RCC 7860 (cell line): ENCODE results near the gene TFB1M.
"Not testable (repeated sequence)": the region's sequence is repeated elsewhere in the genome, so short reads cannot be mapped to it uniquely, and the experiment has no call there.

ENCODE experiments used
- DNase-seq: peaks from one replicate; pipeline ENCODE4 v3.0.0-alpha.2; 2015; ENCODE audit warnings: low spot score
- FAIRE-seq: peaks from 2 replicates; lab custom pipeline; 2012; peaks lifted over from hg19 to GRCh38; lab: Jason Lieb, UNC

Gene TFB1M

GRCh38 chr6:155244434-155244833, 69.8 kb downstream of the TFB1M start:
- DNase-seq: no peak
- FAIRE-seq: no peak

GRCh38 chr6:155241966-155242365, 72.3 kb downstream of the TFB1M start:
- no peak for DNase-seq

DNA sequence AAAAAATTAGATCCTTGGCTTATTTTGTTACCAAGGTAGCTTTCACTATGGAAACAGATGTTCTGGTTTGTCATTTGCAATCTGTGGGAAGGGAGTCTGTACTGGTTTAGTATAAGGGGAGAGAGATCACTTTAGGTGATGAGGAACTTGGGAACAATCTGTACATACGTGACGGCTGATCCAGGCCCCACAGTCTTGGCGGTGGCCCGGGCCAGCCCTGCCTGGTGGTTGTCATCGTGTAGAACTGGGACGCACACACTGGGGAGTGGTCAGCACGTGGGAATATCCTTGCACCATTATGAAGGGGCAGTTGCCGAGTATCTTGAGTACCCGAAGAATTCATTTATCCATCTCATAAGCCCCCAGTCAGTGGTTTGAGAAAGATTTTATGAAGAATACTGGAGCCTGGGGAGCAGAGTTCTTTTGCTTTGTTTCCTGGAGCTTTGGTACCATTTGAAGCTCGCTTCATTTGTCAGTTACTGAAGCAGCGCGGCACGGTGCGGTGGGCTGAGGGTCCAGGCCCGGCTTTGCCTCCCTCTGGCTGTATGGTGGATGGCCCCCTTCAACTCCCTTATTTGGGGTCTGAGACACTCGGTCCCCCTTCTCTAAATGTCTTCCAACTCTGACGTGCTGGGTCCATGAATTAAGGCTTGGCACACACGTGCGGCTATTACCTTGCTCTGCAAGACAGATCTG, 73.2 kb downstream of the TFB1M start:
- DNase-seq (no peak), FAIRE-seq (no peak)

More at GRCh38 chr6:155241966-155242365, 72.3 kb downstream of the TFB1M start:
- FAIRE-seq: no peak

GRCh38 chr6:155237613-155238012, 76.7 kb downstream of the TFB1M start:
- FAIRE-seq (no peak), DNase-seq (no peak)

- FAIRE-seq (no peak), DNase-seq (no peak)
These were observed 79.2 kb downstream of the TFB1M start for GRCh38 chr6:155235087-155235486.

DNA sequence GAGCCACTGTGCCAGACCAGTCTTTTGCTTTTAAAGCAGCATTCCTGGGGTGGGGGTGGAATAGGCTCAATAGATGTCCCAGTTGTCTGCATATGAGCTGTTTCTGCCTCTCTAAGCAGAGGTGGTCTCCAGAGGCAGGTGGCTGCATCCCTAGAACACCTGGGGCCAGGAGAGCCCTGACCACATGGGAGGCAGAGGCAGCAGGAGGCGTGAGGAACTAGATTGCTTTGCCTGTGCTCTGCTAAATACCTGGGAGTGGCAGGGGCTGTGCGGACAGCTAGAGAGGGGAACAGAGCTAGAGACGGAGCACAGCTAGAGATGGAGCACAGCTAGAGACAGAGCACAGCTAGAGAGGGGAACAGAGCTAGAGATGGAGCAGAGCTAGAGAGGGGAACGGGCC, 79.6 kb downstream of the TFB1M start:
- no peak for DNase-seq
- FAIRE-seq: no peak

DNA sequence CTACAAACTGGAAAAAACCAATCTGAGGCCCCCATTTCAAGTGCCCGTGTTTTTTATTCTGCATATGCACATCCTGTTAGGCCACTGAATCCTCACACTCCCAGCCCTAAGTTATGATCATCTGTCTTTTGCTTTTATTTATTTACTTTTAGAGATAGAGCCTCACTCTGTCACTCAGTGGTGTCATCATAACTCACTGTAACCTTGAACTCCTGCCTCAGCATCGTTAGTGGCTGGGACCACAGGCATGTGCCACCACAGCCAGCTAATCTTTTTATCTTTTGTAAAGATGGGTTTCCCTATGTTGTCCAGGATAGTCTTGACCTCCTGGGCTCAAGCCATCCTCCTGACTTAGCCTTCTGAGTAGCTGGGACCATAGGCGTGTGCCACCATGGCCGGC, 80.1 kb downstream of the TFB1M start:
- no peak for FAIRE-seq
- no peak for DNase-seq

DNA sequence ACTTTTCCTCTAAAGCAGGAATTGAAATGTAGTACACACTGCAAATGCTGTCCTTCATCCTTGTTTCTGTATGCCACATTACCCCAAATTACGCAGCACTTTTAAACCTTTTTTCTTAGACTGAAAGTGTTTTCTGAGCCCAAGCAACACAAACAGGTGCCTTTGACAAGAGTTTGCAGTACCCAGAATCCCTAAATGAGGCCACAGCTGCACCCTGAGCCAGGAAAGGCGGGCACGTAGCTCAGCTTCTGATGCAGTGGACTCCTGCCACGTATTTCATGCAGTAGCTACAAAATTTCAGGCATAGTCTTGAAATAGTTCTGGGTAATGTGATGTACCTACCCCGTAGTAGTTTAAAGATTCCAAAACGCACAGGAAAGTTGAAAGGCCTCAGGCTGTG, 81.4 kb downstream of the TFB1M start:
- no peak for FAIRE-seq
- DNase-seq: no peak

DNA sequence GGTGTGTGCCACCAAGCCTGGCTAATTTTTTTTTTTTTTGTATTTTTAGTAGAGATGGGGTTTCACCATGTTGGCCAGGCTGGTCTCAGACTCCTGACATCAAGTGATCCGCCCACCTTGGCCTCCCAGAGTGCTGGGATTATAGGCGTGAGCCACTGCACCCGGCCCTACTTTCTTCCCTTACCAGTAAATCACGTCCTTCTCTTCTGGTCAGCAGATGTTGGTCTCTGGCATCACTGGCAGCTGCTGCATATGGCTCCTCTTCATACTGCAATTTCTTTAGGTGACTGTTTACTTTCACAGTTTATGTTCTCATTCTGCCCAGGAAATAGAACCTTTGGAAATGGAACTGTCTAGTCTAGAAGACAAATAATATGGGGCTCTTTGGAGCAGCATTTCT, 83.3 kb downstream of the TFB1M start:
- DNase-seq, FAIRE-seq: not testable (repeated sequence)

DNA sequence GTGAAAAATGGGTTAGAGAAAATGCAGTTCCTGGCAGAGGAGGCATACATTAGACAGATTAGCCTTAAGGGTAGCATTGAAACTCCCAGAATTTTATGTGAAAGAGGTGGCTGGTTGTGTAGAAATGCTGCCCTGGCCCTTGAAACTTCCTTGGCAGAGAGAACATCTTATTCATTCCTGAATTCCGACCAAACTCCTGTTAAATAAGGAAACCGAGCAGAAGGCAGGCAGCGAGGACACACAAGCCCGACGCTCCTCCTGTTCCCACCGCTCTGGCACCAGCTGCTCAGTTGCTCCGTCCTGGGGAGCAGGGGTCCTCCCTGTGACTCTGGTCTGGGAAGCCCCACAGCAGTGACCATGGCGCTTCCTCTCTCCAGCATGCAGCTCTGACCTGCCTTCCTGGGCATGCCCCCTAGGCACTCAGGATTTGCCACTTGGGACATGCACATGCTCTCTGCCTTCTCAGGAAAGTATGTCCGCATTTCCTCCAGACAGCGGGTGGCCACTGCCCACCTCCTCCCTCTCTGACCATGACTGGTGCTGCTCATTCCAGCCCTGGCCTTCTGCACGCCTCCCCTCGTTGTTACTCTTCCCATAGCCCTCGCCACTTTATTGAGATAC, 85.6 kb downstream of the TFB1M start:
- FAIRE-seq: no peak
- no peak for DNase-seq

- DNase-seq (no peak), FAIRE-seq (no peak)
These were observed 87.2 kb downstream of the TFB1M start for GRCh38 chr6:155227046-155227445.

DNA sequence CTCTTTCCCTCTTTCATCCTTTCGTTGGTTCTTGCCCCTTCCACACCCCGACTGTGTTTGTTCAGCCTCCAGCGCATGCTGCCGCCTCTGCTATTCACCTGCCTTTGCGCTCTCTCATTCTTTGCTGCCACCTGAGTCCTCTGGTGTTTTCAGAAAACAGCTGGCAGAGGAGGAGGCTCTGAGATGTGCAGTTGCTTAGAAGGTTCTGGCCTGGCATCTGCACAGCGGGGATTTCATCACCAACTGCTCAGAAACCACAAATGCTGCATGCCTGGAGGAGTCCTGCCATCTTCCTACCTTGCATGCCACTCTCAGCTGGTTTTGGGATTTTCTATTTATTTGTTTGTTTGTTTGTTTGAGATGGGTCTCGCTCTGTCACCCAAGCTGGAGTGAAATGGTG, 89.7 kb downstream of the TFB1M start:
- FAIRE-seq (no peak), DNase-seq (no peak)

GRCh38 chr6:155223646-155224451, 90.4 kb downstream of the TFB1M start:
- FAIRE-seq (peak; percentile 85), DNase-seq (peak; percentile 82)

DNA sequence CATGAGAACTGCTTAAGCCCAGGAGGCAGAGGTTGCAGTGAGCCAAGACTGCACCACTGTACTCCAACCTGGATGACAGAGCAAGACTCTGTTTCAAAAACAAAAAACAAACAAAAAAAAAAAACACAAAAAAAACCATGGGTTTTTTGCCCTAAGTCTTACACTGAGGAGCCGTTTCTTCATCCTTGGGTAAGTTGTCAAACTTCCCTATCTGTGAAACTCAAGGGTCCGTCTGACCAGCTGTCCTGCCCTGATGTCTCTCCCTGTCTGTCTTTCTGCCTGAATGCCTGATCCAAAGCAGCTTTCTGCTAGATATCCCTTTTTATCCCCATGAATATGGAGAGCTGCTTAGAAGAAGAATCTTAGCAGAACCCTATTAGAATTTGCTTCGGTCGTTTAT, 91.8 kb downstream of the TFB1M start:
- FAIRE-seq (no peak), DNase-seq (no peak)

GRCh38 chr6:155221086-155221485, 93.2 kb downstream of the TFB1M start:
- FAIRE-seq: no peak
- DNase-seq: no peak

DNA sequence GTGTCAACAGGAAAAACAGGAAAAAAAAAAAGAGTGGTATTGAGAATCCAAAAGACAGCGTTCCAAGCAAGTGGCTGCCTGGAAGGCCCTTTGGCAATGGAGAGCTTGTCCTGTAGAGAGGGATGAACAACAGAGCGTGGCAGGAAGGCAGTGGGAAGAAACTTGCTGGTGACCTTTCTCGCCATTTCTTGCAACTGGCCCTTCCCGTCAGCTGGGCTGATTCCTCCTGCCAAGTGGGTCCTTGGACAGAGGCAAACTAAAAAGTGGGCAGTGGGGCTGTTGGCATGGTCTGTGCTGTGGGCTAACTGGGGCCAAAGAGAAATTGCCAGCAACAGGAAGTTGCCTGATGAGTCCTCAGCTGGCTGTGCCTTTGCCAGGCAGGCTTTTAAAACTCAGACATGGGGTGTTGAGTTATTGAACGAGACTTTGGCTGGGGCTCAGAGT, 94.4 kb downstream of the TFB1M start:
- DNase-seq (no peak), FAIRE-seq (no peak)

DNA sequence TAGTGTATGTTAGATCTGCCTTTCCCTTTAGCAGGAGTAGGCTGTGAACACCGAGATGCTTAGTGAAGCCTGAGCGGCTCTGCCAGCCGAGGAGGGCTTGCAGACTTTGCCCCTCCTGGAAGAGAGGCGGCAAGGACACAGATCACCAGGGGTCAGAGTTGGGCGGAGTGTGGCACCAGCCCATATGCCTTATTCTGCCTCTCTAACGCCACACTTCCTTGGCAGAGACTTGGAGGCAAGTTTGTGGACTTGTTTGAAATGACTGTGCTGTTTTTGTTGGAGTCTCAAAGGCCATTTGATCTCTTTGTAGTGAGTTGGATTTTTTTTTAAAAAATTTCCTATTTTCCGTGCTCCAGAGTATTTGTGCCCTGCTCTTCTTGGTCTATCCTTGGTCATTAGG, 95.0 kb downstream of the TFB1M start:
- FAIRE-seq (no peak), DNase-seq (no peak)

DNA sequence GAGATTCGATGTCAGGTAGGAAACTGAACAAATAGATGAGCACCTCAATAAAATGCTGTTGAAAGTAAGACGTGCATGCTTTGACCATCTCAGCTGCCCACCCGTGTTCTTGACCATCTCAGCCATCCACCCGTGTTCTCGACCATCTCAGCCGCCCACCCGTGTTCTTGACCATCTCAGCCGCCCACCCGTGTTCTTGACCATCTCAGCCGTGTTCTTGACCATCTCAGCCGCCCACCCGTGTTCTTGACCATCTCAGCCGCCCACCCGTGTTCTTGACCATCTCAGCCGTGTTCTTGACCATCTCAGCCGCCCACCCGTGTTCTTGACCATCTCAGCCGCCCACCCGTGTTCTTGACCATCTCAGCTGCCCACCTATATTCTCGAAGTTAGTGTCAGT, 95.6 kb downstream of the TFB1M start:
- DNase-seq, FAIRE-seq: not testable (repeated sequence)

DNA sequence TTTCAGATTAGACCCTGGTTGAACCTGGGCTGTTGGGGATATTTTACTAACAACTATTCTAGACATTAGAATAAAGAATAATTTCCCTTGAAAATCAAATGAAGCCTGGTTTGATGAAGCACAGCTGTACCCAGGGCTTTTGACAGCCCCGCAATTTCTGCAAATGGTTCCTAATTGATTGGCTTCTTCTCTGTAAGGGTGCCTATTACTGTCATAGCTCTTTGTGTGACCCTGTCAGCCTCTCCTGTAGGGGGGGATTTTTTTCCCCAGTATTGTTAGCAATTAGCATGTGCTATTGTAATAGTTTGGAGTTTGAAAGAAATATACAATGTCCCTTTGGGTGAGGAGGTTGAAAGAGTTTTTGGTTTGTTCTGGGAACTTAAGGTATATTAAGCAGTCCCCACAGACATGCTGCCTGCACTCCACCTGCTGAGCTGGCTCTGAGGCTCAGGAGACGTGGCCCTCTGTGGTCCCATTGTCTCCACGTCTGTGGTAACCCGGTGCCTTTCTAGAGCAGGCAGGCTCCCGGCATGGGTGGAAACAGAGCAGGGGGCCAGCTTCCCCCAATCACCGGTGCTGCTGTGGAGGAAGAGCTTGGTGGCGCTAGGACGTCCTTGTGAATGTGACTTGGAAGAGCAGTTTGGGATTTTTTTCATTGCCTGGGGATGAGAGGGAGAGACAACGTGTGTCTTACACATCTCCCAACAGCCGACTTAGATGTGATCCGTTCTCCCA, 97.8 kb downstream of the TFB1M start:
- DNase-seq (no peak), FAIRE-seq (no peak)

DNA sequence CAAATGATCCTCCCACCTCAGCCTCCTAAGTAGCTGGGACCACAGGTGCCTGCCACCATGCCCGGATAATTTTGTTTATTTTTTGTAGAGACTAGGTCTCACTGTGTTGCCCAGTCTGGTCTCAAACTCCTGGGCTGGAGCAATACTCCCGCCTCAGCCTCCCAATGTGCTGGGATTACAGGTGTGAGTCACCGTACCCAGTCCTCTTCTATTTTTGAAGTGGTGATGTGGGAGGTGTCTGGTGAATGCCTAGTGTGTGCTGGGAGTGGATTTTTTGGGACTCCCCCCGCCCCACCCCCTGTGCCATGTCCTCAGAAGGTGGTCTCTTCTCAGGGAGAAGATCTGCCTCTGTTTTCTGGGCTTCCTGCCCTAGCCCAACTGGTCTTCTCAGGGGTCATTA, 98.4 kb downstream of the TFB1M start:
- FAIRE-seq: no peak
- no peak for DNase-seq
